Hepatocyte (in vitro differentiated cells): ENCODE results near the gene LARP4B. TPM values are rescaled to one million over a fixed set of nuclear protein-coding genes. Genes with fewer than 3 reads are reported as not detected.

Source experiments
- DNase-seq: peaks from one replicate; pipeline ENCODE4 v3.0.0-alpha.2; 2016; ENCODE audit warnings: low spot score
- H2AFZ ChIP-seq: fragments of 200-600 bp; sonication (generic); 2 replicates; pipeline ENCODE4 v1.6.0; 2016; ENCODE audit warnings: antibody characterized with exemption, mild to moderate bottlenecking
- H3K27ac ChIP-seq: fragments of 200-600 bp; sonication (generic); 2 replicates; pipeline ENCODE4 v1.5.1; 2016; ENCODE audit warnings: mild to moderate bottlenecking
- H3K27me3 ChIP-seq: fragments of 200-600 bp; sonication (generic); 2 replicates; pipeline ENCODE4 v1.6.1; 2016
- H3K36me3 ChIP-seq: fragments of 200-600 bp; sonication (generic); replicated peaks from 2 replicates; pipeline ENCODE4 v1.5.1; 2016; ENCODE audit warnings: low read depth; ENCODE audit not compliant: insufficient read depth
- H3K4me1 ChIP-seq: fragments of 200-600 bp; sonication (generic); 2 replicates; pipeline ENCODE4 v1.5.1; 2016; ENCODE audit warnings: mild to moderate bottlenecking, moderate library complexity; ENCODE audit not compliant: insufficient read depth
- H3K4me2 ChIP-seq: fragments of 200-600 bp; sonication (generic); 2 replicates; pipeline ENCODE4 v1.6.0; 2016
- H3K4me3 ChIP-seq: fragments of 200-600 bp; sonication (generic); 2 replicates; pipeline ENCODE4 v1.5.1; 2016; ENCODE audit warnings: mild to moderate bottlenecking
- H3K79me2 ChIP-seq: fragments of 200-600 bp; sonication (generic); 2 replicates; pipeline ENCODE4 v1.6.0; 2017; ENCODE audit warnings: mild to moderate bottlenecking
- H3K9me2 ChIP-seq: fragments of 200-600 bp; sonication (generic); replicated peaks from 2 replicates; pipeline ENCODE4 v1.6.0; 2017; ENCODE audit warnings: mild to moderate bottlenecking; ENCODE audit not compliant: insufficient read depth
- H3K9me3 ChIP-seq: fragments of 200-600 bp; sonication (generic); 2 replicates; pipeline ENCODE4 v1.5.1; 2016; ENCODE audit warnings: low read depth, mild to moderate bottlenecking
- H4K20me1 ChIP-seq: fragments of 200-600 bp; sonication (generic); 2 replicates; pipeline ENCODE4 v1.6.0; 2016; ENCODE audit warnings: mild to moderate bottlenecking; ENCODE audit not compliant: insufficient read depth, poor library complexity, severe bottlenecking
- EZH2 ChIP-seq: fragments of 200-600 bp; sonication (generic); IDR thresholded peaks from 2 replicates; pipeline ENCODE4 v1.6.1; 2016; ENCODE audit warnings: antibody characterized with exemption, mild to moderate bottlenecking, borderline replicate concordance
- EZH2phosphoT487 ChIP-seq: fragments of 200-600 bp; sonication (generic); IDR thresholded peaks from one replicate; pipeline ENCODE4 v1.6.1; 2018; ENCODE audit warnings: antibody characterized with exemption, mild to moderate bottlenecking, low read depth, moderate library complexity; ENCODE audit not compliant: unreplicated experiment, severe bottlenecking
- WGBS: methylation state at CpG from one replicate; pipeline ENCODE4 v1.1.6; 2016; ENCODE audit warnings: low lambda C conversion rate; ENCODE audit errors: missing lambda C conversion rate; 5-methylcytosine and 5-hydroxymethylcytosine counted together
- polyA plus RNA-seq: library from polyadenylated mRNA; unstranded; fragments of >200 nt; fragmentation: Nextera tagmentation; extraction: Ambion mirVana; gene quantifications from 2 replicates; pipeline ENCODE4 v1.2.1, GENCODE V29; 2016
- total RNA-seq: library from RNA; depleted of rRNA; stranded (reverse); fragments of >200 nt; gene quantifications from 2 replicates; pipeline ENCODE4 v1.2.3, GENCODE V29; 2014
- TF ChIP-seq, protein P1 (sequence below): fragments of 200-600 bp; sonication (generic); IDR thresholded peaks from 2 replicates; pipeline ENCODE4 v1.5.1; 2016; ENCODE audit warnings: antibody characterized with exemption, mild to moderate bottlenecking; ENCODE audit not compliant: poor library complexity

LARP4B gene
- total and polyA plus RNA-seq, 2 experiments from 2014 or later: 28.4 to 43.4 TPM

DNA sequence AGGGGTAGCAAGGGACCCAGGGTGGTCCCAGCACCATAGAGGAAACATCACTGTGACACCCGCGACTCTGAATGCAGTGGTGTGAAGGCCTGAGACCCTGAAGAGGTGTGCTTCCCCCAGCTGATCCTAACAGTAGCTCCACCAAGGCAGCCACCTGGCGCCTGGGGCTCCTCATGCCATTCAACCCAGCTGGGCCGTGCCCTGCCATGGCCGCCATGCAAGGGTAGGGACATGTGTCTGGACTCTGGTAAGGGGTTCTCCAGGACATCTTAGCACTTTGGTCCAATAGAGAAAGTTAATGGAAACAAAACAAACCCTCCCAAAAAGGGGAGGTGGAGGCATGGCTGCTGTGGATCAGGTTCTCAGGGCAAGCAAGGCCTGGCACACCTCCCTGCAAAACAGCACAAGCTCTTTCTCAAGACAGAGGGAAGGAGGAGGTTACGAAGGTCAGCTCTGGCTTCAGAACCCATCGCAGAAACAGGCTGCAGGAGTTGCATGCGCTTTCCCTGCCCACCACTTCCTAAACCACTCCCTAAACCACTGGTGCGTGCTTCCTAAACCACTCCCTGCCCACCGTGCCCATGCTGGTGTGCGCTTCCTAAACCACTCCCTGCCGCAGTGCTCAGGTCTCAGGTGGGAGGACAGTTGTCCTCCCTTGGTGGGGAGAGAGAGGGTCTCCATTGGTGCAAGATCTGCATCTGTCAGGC lies 108.7 kb downstream of the LARP4B start:
- H3K36me3 ChIP-seq: no peaks in the 10 kb centered on the region

DNA sequence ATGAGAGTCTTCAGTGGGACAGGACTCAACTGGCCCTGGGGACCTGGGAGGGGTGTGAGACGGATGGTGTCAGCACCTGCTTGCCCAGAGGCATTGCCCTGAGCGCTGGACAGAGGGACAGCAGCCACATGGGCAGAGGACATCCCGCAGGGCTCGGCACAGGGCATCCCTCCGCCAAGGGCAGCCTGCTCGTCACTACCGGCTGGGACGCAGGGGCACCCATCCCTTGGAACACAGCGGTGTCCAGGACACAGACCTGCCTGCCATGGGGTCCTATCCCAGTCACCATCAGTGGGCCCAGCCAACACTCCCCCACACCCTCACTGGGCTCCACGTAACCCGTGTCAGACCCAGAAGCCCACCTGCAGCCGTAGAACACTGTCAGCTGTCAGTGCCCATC lies 109.3 kb downstream of the LARP4B start:
- Histone ChIP-seq H3K4me3 (no peak overlapping the region), H4K20me1 (peaks cover 5% of the 10 kb centered on the region), H3K36me3 (no peaks in the 10 kb centered on the region), H3K9me3 (no peaks in the 10 kb centered on the region), H3K27me3 (no peaks in the 10 kb centered on the region), H3K9me2 (no peaks in the 10 kb centered on the region), H3K79me2 (peaks cover 4% of the 10 kb centered on the region), H2AFZ (no peak overlapping the region), H3K4me1 (no peaks in the 10 kb centered on the region), H3K27ac (no peak overlapping the region), H3K4me2 (no peak overlapping the region)
- 98% methylated on average over 12 of the region's 12 CpGs for WGBS
- TF ChIP-seq, protein P1, sequence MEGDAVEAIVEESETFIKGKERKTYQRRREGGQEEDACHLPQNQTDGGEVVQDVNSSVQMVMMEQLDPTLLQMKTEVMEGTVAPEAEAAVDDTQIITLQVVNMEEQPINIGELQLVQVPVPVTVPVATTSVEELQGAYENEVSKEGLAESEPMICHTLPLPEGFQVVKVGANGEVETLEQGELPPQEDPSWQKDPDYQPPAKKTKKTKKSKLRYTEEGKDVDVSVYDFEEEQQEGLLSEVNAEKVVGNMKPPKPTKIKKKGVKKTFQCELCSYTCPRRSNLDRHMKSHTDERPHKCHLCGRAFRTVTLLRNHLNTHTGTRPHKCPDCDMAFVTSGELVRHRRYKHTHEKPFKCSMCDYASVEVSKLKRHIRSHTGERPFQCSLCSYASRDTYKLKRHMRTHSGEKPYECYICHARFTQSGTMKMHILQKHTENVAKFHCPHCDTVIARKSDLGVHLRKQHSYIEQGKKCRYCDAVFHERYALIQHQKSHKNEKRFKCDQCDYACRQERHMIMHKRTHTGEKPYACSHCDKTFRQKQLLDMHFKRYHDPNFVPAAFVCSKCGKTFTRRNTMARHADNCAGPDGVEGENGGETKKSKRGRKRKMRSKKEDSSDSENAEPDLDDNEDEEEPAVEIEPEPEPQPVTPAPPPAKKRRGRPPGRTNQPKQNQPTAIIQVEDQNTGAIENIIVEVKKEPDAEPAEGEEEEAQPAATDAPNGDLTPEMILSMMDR: no peak
- no peak for TF ChIP-seq EZH2phosphoT487
- TF ChIP-seq EZH2: no peak
- no peak for DNase-seq

More for the DNA sequence above, 108.7 kb downstream of the LARP4B start:
- no peak for DNase-seq
- Histone ChIP-seq H3K9me2 (no peaks in the 10 kb centered on the region), H3K27me3 (no peaks in the 10 kb centered on the region), H3K4me2 (no peak overlapping the region), H2AFZ (no peak overlapping the region), H3K27ac (no peak overlapping the region), H3K4me1 (no peaks in the 10 kb centered on the region), H3K4me3 (no peak overlapping the region), H3K9me3 (no peaks in the 10 kb centered on the region), H4K20me1 (peaks cover 5% of the 10 kb centered on the region), H3K79me2 (peaks cover 6% of the 10 kb centered on the region)
- WGBS: 98% methylated on average over 12 of the region's 12 CpGs
- TF ChIP-seq, protein P1: no peak
- TF ChIP-seq EZH2: no peak
- no peak for TF ChIP-seq EZH2phosphoT487

DNA sequence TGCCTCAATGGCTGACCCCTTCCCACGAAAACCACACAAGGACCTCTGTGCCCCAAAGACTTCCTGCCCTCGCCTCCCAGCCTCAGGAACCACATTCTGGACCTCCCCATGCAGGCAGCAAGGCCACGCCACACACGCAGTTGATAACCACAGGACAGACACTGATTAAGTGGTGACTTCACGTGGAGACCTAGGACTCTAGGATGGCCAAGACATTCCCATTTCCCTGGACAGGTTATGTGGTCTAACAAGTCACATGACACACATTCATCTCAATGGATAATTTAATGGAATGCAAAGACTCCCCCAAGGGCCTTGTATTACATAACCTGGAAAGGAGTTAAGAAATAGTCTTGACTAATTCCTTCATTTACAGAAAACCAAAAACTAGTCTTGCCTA lies 110.2 kb downstream of the LARP4B start:
- Histone ChIP-seq H3K36me3 (no peaks in the 10 kb centered on the region), H3K9me2 (no peaks in the 10 kb centered on the region), H3K27ac (no peak overlapping the region), H3K4me2 (no peak overlapping the region), H3K27me3 (no peaks in the 10 kb centered on the region), H4K20me1 (peaks cover 2% of the 10 kb centered on the region), H3K4me1 (no peaks in the 10 kb centered on the region), H3K9me3 (no peaks in the 10 kb centered on the region), H2AFZ (no peak overlapping the region), H3K79me2 (peaks cover 1% of the 10 kb centered on the region), H3K4me3 (no peak overlapping the region)
- no peak for DNase-seq
- TF ChIP-seq EZH2phosphoT487 (no peak), EZH2 (no peak)
- TF ChIP-seq, protein P1: no peak
- WGBS: 99% methylated on average over 5 of the region's 5 CpGs
